ENCODE measurements around the gene ATP5F1D.
A peak's percentile ranks its signal among the peaks of the same experiment; 100 is the strongest.

The ATP5F1D gene

GRCh38 chr19:1269065-1269477 lies 27.5 kb downstream of the ATP5F1D start, which contains the start of gene CIRBP:
CIRBP (plus strand) TSS chr19:1269332; CDS start chr19:1270934, 1,602 bp downstream.
- DNase-seq (ENCODE audit: low read depth in 1 of 2, low spot score in 1 of 2) = peak; percentile 98 to 99

- peak; percentile 76 to 81 for DNase-seq (ENCODE audit: low read depth in 1 of 2, low spot score in 1 of 2)
Measured at GRCh38 chr19:1269478-1270212, 28.1 kb downstream of the ATP5F1D start.

- DNase-seq (ENCODE audit: low read depth in 1 of 2, low spot score in 1 of 2) = no peak
Measured at GRCh38 chr19:1270213-1270853, 28.8 kb downstream of the ATP5F1D start.

GRCh38 chr19:1270854-1271527 lies 29.4 kb downstream of the ATP5F1D start:
- DNase-seq (ENCODE audit: low read depth in 1 of 2, low spot score in 1 of 2) = no peak

GRCh38 chr19:1271528-1272422 lies 30.2 kb downstream of the ATP5F1D start:
- DNase-seq (ENCODE audit: low read depth in 1 of 2, low spot score in 1 of 2) = no peak

- no peak for DNase-seq (ENCODE audit: low read depth in 1 of 2, low spot score in 1 of 2)
Measured at GRCh38 chr19:1272423-1273262, 31.1 kb downstream of the ATP5F1D start.

- no peak for DNase-seq (ENCODE audit: low read depth in 1 of 2, low spot score in 1 of 2)
Measured at GRCh38 chr19:1273263-1274041, 31.9 kb downstream of the ATP5F1D start.

GRCh38 chr19:1274081-1274851 lies 32.7 kb downstream of the ATP5F1D start:
- DNase-seq (ENCODE audit: low read depth in 1 of 2, low spot score in 1 of 2) = no peak

GRCh38 chr19:1274852-1275259 lies 33.3 kb downstream of the ATP5F1D start:
- no peak for DNase-seq (ENCODE audit: low read depth in 1 of 2, low spot score in 1 of 2)

GRCh38 chr19:1275260-1275975 lies 33.9 kb downstream of the ATP5F1D start, which contains the start of gene FAM174C:
FAM174C (plus strand) TSS chr19:1275530; CDS start chr19:1275550, 20 bp downstream.
- DNase-seq (ENCODE audit: low read depth in 1 of 2, low spot score in 1 of 2) = peak; percentile 86 to 94

- no peak for DNase-seq (ENCODE audit: low read depth in 1 of 2, low spot score in 1 of 2)
Measured at GRCh38 chr19:1275976-1276627, 34.6 kb downstream of the ATP5F1D start.

- DNase-seq (ENCODE audit: low read depth in 1 of 2, low spot score in 1 of 2) = no peak
Measured at GRCh38 chr19:1276628-1277022, 35.1 kb downstream of the ATP5F1D start.

GRCh38 chr19:1277061-1277460 lies 35.5 kb downstream of the ATP5F1D start:
- no peak for DNase-seq (ENCODE audit: low read depth in 1 of 2, low spot score in 1 of 2)

- DNase-seq (ENCODE audit: low read depth in 1 of 2, low spot score in 1 of 2) = no peak
Measured at GRCh38 chr19:1278074-1278473, 36.5 kb downstream of the ATP5F1D start.

GRCh38 chr19:1278713-1279660 lies 37.4 kb downstream of the ATP5F1D start:
- no peak for DNase-seq (ENCODE audit: low read depth in 1 of 2, low spot score in 1 of 2)

GRCh38 chr19:1279782-1280341 lies 38.3 kb downstream of the ATP5F1D start:
- DNase-seq (ENCODE audit: low read depth in 1 of 2, low spot score in 1 of 2) = peak; percentile 66
